HFFc6 (cell line): ENCODE data around the gene ATF4. TPM values are rescaled to one million over a fixed set of nuclear protein-coding genes. Genes with fewer than 3 reads are reported as not detected.

Experiments used
- DNase-seq: peaks from one replicate; pipeline ENCODE4 v3.0.0-alpha.2; 2018
- H3K27ac Mint-ChIP-seq: 2 replicates; pipeline ENCODE4 v1.8.0; 2020; ENCODE audit warnings: mild to moderate bottlenecking, mixed read lengths
- H3K27me3 Mint-ChIP-seq: 2 replicates; pipeline ENCODE4 v1.8.0; 2021; ENCODE audit warnings: mild to moderate bottlenecking, moderate library complexity, mixed read lengths; ENCODE audit not compliant: insufficient read depth
- H3K36me3 Mint-ChIP-seq: 2 replicates; pipeline ENCODE4 v1.8.0; 2021; ENCODE audit warnings: low read depth, mixed read lengths
- H3K4me1 Mint-ChIP-seq: 2 replicates; pipeline ENCODE4 v1.8.0; 2020; ENCODE audit warnings: low read depth, mixed read lengths
- H3K4me3 Mint-ChIP-seq: 2 replicates; pipeline ENCODE4 v1.8.0; 2020; ENCODE audit warnings: mild to moderate bottlenecking, moderate library complexity, mixed read lengths
- H3K9me3 Mint-ChIP-seq: 2 replicates; pipeline ENCODE4 v1.8.0; 2020; ENCODE audit warnings: mild to moderate bottlenecking, mixed read lengths
- total RNA-seq, 6 experiments: library from RNA; stranded (reverse); fragmentation: NEBNext Ultra II Directional; extraction: Animal tissue kit (Norgen Biotek cat#: 25700); gene quantifications; 2 replicates in 1 of 6; 3 replicates in 5 of 6; pipeline ENCODE4 v1.2.3, GENCODE V29; 2021
- TF ChIP-seq, protein P1 (sequence below): fragments of 200-600 bp; sonication (generic); IDR thresholded peaks from 2 replicates; pipeline ENCODE4 v1.5.0; 2021; ENCODE audit warnings: antibody characterized with exemption, mild to moderate bottlenecking

The ATF4 gene
- total RNA-seq, 6 experiments from 2014 or later: 227 to 271 (median 249) TPM

DNA sequence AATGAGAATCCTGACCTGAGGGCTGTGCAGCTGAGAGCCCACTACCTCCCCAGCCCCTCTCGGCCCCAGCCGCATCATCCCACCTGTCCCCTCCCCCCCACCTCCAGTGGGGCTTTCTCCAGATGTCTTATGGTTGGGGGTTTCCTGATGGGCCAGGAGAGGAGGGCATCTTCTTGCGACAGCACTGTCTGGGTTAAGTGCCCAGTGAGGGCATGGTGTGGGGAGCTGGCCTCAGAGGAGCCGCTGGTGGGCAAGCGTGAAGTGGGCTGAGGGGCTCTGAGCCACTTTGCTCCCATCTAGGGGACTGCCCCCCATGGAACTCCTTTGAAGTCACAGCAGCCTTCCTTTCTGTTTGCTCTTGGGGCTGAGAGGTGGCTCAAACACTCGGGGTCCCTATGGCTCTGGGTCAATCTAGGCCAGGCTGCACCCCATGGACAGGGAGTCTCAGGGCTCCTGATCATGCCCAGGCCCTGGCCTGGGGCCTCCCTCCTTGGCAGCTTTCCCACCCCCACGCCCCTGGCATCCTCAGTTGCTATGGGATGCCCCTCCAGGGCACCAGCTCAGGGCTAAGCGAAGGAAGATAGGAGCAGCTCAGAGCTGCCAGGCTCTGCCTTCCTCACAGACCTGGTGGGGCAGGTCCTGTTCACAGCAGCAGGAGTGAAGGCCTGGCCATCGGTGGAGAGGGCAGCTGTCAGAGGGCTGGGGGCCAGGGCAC is 29.2 kb upstream of the ATF4 start:
- Mint-ChIP-seq H3K36me3 (no peaks in the 10 kb centered on the region), H3K9me3 (no peaks in the 10 kb centered on the region), H3K4me3 (no peak overlapping the region), H3K27ac (no peak overlapping the region), H3K4me1 (peaks cover 25% of the 10 kb centered on the region), H3K27me3 (peaks cover 10% of the 10 kb centered on the region; the same call in 1 of the 2 replicates)
- no peak for DNase-seq
- TF ChIP-seq, protein P1, sequence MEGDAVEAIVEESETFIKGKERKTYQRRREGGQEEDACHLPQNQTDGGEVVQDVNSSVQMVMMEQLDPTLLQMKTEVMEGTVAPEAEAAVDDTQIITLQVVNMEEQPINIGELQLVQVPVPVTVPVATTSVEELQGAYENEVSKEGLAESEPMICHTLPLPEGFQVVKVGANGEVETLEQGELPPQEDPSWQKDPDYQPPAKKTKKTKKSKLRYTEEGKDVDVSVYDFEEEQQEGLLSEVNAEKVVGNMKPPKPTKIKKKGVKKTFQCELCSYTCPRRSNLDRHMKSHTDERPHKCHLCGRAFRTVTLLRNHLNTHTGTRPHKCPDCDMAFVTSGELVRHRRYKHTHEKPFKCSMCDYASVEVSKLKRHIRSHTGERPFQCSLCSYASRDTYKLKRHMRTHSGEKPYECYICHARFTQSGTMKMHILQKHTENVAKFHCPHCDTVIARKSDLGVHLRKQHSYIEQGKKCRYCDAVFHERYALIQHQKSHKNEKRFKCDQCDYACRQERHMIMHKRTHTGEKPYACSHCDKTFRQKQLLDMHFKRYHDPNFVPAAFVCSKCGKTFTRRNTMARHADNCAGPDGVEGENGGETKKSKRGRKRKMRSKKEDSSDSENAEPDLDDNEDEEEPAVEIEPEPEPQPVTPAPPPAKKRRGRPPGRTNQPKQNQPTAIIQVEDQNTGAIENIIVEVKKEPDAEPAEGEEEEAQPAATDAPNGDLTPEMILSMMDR: no peak

DNA sequence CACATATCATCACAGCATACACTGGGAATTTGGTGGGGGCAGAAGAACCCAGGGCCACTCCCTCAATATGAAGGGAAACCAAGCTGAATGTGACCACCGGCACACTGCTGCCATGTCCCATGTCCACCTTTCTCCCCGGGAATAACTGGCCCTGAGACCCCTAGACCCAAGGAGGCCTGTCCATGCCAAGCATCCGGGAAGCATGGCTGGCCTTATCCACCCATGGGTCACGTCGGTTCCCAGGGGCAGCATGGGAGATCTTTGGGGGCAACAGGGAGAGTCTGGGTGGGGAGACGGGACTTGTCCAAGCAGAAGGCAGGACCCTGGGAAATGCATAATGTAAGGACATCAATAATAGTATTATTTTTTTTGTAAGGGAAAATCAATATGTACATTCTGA is 28.7 kb upstream of the ATF4 start:
- Mint-ChIP-seq H3K4me1 (peaks cover 25% of the 10 kb centered on the region), H3K27ac (no peak overlapping the region), H3K36me3 (no peaks in the 10 kb centered on the region), H3K27me3 (peaks cover 10% of the 10 kb centered on the region; the same call in 1 of the 2 replicates), H3K4me3 (no peak overlapping the region), H3K9me3 (no peaks in the 10 kb centered on the region)
- no peak for DNase-seq
- TF ChIP-seq, protein P1: no peak

DNA sequence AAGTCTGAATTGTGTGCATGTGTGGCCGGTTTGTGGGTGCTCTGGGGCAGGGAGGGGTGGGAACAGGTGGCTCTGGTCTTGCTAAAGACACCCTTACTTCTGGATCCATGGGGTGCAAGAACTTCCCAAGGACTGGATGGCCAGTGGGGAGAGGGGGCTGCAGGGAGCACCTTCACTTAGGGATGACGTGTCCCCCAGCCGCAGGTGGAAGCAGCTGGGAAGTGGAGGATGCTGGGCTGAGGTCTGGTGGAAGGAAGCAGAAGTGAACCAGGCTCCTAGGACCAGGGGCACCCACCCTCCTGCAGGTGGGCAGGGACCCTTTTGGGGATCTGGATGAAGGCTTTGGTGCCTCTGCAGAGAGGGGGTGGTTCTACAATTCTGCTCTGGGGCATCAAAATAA is 28.2 kb upstream of the ATF4 start:
- Mint-ChIP-seq H3K4me1 (peaks cover 25% of the 10 kb centered on the region), H3K36me3 (no peaks in the 10 kb centered on the region), H3K27me3 (peaks cover 9% of the 10 kb centered on the region; the same call in 1 of the 2 replicates), H3K27ac (no peak overlapping the region), H3K9me3 (no peaks in the 10 kb centered on the region), H3K4me3 (no peak overlapping the region)
- DNase-seq: no peak
- TF ChIP-seq, protein P1: no peak

DNA sequence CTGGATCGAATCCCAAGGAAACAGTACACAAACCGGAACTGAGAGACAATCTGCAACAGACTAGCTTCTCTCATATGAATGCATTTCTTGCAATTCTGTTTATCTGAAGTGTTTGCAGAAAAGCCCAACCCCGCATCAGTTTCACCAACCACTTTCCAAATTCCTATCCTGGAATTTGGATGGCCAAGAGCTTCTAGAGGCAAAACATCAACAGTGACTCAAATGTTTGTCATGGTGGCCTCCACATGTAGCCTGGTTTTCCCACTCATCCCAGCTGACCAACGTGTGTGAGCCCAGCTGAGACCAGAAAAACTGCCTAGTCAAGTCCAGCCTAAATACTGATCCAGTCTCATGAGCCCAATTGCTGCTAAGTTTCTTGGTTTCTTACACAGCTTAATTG is 26.6 kb upstream of the ATF4 start:
- TF ChIP-seq, protein P1: no peak
- H3K27ac Mint-ChIP-seq: peak overlapping the region; percentile 87
- peak; percentile 91 for DNase-seq
- peaks cover 25% of the 10 kb centered on the region for H3K4me1 Mint-ChIP-seq
- no peaks in the 10 kb centered on the region for H3K36me3 Mint-ChIP-seq
- no peaks in the 10 kb centered on the region for H3K9me3 Mint-ChIP-seq
- peaks cover 7% of the 10 kb centered on the region for H3K27me3 Mint-ChIP-seq
- H3K4me3 Mint-ChIP-seq: peak overlapping the region; percentile 63

DNA sequence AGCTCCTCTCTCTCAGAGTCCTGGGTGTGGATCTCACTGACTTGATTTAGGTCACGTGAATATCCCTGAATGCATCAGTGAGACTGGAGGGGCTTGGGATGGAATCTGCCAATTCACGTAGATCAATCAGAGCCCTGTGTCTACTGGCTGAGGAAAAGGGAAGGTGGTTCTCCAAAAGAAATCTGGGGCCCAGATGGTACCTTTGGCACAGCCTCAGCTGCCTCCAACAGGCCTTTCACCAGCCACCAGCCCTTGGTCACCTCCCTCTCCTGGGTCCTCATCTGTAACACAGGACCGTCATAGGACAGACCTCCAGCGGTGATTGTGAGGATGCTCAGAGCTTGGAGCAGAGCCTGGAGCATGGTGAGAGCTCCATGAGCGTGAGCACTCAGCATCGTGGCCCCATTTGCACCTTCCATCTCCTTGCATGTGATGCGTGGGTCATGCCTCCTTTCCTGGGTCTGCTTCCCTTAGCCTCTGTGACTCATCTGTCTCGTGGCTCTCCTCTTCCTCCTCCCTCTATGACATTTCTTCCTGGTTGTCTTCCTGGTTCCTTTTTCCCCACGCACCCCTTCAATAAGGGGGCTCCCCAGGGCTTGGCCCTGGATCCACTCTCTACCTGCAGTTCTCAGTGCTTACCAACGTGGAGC is 25.8 kb upstream of the ATF4 start:
- peaks cover 10% of the 10 kb centered on the region for H3K27me3 Mint-ChIP-seq
- TF ChIP-seq, protein P1: no peak
- DNase-seq: no peak
- H3K4me3 Mint-ChIP-seq: no peak overlapping the region
- H3K27ac Mint-ChIP-seq: peak overlapping the region; percentile 87
- no peaks in the 10 kb centered on the region for H3K36me3 Mint-ChIP-seq
- peaks cover 25% of the 10 kb centered on the region for H3K4me1 Mint-ChIP-seq
- H3K9me3 Mint-ChIP-seq: no peaks in the 10 kb centered on the region
